ENCODE data around the gene AGPAT3. TPM values are rescaled to one million over a fixed set of nuclear protein-coding genes. Genes with fewer than 3 reads are reported as not detected.

The AGPAT3 gene
- total RNA-seq, 1 experiment from 2014 or later: 13.0 TPM

GRCh38 chr21:43848771-43849170, 16.3 kb upstream of the AGPAT3 start:
- Histone ChIP-seq H3K23me2 (ENCODE audit: insufficient read length, low read depth, low read length, poor library complexity, severe bottlenecking) (no peaks in the 10 kb centered on the region), H3K27me3 (ENCODE audit: insufficient read depth, low read length) (no peaks in the 10 kb centered on the region), H3K4me1 (ENCODE audit: insufficient read depth, low read length) (no peaks in the 10 kb centered on the region), H2BK120ac (ENCODE audit: low read depth, low read length, poor library complexity, severe bottlenecking) (no peak overlapping the region), H2BK15ac (ENCODE audit: low read depth, low read length) (no peak overlapping the region), H3K79me2 (ENCODE audit: insufficient read depth, low read length) (no peaks in the 10 kb centered on the region), H4K91ac (ENCODE audit: insufficient read length, low read depth, low read length) (no peak overlapping the region), H3K14ac (ENCODE audit: insufficient read depth, low read length) (no peak overlapping the region), H3K23ac (ENCODE audit: insufficient read length, low read depth, low read length) (no peak overlapping the region), H3K27ac (ENCODE audit: insufficient read length, low read depth, low read length) (no peak overlapping the region), H2AFZ (ENCODE audit: low read length) (no peak overlapping the region), H4K8ac (replicated peaks; ENCODE audit: insufficient read length, low read depth, low read length) (no peak overlapping the region), H3K4me2 (ENCODE audit: insufficient read depth, insufficient read length, low read length) (no peak overlapping the region), H4K5ac (ENCODE audit: insufficient read length, low read depth, low read length) (no peak overlapping the region), H2BK5ac (ENCODE audit: insufficient read length, low read length) (no peak overlapping the region), H2BK20ac (ENCODE audit: low read depth, low read length, poor library complexity, severe bottlenecking) (no peak overlapping the region), H4K20me1 (ENCODE audit: control insufficient read depth, insufficient read depth, insufficient read length) (no peaks in the 10 kb centered on the region), H3K18ac (ENCODE audit: insufficient read length, low read depth, low read length) (no peak overlapping the region), H3K9me3 (ENCODE audit: control insufficient read depth, low read depth, low read length) (no peaks in the 10 kb centered on the region), H3K4ac (ENCODE audit: low read depth, low read length) (no peak overlapping the region), H2AK5ac (ENCODE audit: insufficient read length, low read length) (no peak overlapping the region), H2BK12ac (ENCODE audit: insufficient read length, low read depth, low read length) (no peak overlapping the region), H3K79me1 (ENCODE audit: insufficient read depth, low read depth, low read length, poor library complexity, severe bottlenecking) (no peaks in the 10 kb centered on the region), H3K56ac (ENCODE audit: insufficient read length, low read depth, low read length) (no peak overlapping the region), H3T11ph (ENCODE audit: low read length) (no peak overlapping the region), H3K9ac (ENCODE audit: extremely low read depth, insufficient read length, low read length) (no peak overlapping the region)
- DNase-seq: no peak
- peaks cover 2 to 4% of the 10 kb centered on the region in 2 experiments; a peak in 2 of 4 replicates for H3K4me1 Mint-ChIP-seq
- no CpG with 5 or more reads among the region's 10 CpGs for WGBS (ENCODE audit: extremely low coverage, insufficient read length, low lambda C conversion rate)
- H3K27me3 Mint-ChIP-seq (ENCODE audit: low read depth): peaks cover 8% of the 10 kb centered on the region
- no peaks in the 10 kb centered on the region; a peak in 1 of 5 replicates for H3K9me3 Mint-ChIP-seq
- no peak overlapping the region for H3K4me3 Mint-ChIP-seq
- H3K36me3 Mint-ChIP-seq (ENCODE audit: insufficient read depth in 1 of 3, low read depth in 3 of 3): no peaks in the 10 kb centered on the region
- no peak overlapping the region for H3K27ac Mint-ChIP-seq
- no peak for TF ChIP-seq CTCF (conservative IDR thresholded peaks at IDR 0.05)
